ENCODE measurements around the gene SLC6A9. TPM values are rescaled to one million over a fixed set of nuclear protein-coding genes. Genes with fewer than 3 reads are reported as not detected.

SLC6A9 gene
- total RNA-seq, 2 experiments from 2014 or later: 8.2 to 21.8 TPM

DNA sequence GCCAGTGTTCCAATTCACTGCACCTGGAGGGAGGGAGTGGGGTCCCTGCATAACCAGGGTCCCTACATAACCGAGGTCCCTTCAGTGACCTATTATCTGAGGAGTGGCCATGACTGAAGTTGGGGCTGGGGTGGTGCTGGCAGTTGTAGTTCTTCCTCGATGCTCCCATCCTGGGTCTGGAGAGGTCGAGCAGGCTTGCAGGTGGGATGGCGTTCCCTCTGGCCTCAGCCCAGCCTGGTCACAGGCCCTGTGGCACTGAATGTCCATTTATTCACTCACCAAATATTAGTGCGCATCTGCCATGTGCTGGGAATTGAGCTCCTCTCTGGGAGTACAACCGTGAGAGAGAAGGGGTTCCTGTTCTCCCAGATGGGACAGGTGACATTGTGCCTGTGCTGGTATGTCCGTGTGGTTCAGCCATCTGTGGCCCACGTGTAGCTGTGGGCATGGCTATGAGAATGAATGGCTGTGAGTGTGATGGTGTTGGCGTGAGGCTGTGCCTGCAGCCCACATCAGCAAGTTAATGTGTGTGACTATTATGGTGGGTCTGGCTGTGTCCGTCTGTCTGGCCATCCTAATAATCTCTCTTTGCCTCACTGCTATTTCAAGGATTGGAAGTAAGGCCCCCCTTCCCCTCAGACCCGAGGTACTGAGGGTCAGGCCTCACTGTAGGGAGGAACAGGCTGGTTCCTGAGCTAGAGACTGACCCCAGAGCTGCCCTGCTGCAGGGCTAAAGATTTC, 3.9 kb upstream of the SLC6A9 start:
- H2AFZ ChIP-seq (ENCODE audit: low read length): no peak overlapping the region
- POLR2A ChIA-PET: interaction anchor here (0.5 to 0.6 kb wide), 2 partner anchors 29 to 89 kb away, joined by 3 read pairs; no protein-coding TSS in a partner anchor

DNA sequence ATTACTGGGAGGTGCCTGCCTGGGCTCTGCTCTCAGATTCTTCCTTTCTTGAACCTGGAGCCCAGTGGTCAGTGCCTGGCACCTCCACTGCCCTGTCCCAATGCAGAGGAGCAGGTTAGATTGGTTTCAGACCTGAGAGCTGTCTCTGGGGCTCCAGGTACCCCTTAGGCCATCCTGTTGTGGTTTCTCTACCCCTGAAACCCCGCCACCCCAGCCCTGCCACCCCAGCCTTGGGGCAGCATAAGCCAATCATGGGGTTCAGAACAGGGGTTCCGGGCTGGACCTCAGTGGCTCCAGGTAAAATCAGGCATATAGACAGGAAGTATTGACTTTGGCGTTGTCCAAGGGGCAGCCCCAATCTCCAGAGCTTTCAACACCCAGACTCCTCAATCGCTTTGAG, 3.2 kb upstream of the SLC6A9 start:
- Histone ChIP-seq H2AFZ (ENCODE audit: low read length) (no peak overlapping the region), H3K9me2 (ENCODE audit: insufficient read depth, low read length) (no peaks in the 10 kb centered on the region), H3K4me2 (ENCODE audit: low read length) (no peak overlapping the region), H3K4me1 (ENCODE audit: insufficient read depth, low read length, poor library complexity, severe bottlenecking) (peaks cover 19% of the 10 kb centered on the region), H3K79me2 (ENCODE audit: insufficient read depth, low read depth, low read length) (no peaks in the 10 kb centered on the region), H3K36me3 (ENCODE audit: insufficient read depth, low read length) (no peaks in the 10 kb centered on the region), H4K20me1 (ENCODE audit: insufficient read depth, low read length) (no peaks in the 10 kb centered on the region), H3K9me3 (ENCODE audit: low read length) (no peaks in the 10 kb centered on the region), H3K4me3 (ENCODE audit: low read depth, low read length, poor library complexity, severe bottlenecking) (no peak overlapping the region), H3K27ac (ENCODE audit: low read depth, low read length, poor library complexity, severe bottlenecking) (no peak overlapping the region)
- DNase-seq (ENCODE audit: low spot score): no peak
- BruUV-seq (replicated peaks): no TSS peak
- intact Hi-C loops (cut with micrococcal nuclease; ENCODE audit: unreplicated experiment): no loop called here
- ChIA-PET CTCF (ENCODE audit: unreplicated experiment) (no interaction called here), POLR2A (no interaction called here)
- TF ChIP-seq, protein P1, sequence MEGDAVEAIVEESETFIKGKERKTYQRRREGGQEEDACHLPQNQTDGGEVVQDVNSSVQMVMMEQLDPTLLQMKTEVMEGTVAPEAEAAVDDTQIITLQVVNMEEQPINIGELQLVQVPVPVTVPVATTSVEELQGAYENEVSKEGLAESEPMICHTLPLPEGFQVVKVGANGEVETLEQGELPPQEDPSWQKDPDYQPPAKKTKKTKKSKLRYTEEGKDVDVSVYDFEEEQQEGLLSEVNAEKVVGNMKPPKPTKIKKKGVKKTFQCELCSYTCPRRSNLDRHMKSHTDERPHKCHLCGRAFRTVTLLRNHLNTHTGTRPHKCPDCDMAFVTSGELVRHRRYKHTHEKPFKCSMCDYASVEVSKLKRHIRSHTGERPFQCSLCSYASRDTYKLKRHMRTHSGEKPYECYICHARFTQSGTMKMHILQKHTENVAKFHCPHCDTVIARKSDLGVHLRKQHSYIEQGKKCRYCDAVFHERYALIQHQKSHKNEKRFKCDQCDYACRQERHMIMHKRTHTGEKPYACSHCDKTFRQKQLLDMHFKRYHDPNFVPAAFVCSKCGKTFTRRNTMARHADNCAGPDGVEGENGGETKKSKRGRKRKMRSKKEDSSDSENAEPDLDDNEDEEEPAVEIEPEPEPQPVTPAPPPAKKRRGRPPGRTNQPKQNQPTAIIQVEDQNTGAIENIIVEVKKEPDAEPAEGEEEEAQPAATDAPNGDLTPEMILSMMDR (conservative IDR thresholded peaks at IDR 0.05; ENCODE audit: low read length): no peak
- no peak for TF ChIP-seq EZH2phosphoT487 (IDR thresholded peaks at IDR 0.05; ENCODE audit: borderline replicate concordance, low read depth, low read length)

More for the DNA sequence above, 3.9 kb upstream of the SLC6A9 start:
- DNase-seq (ENCODE audit: low spot score): no peak
- Histone ChIP-seq H4K20me1 (ENCODE audit: insufficient read depth, low read length) (no peaks in the 10 kb centered on the region), H3K9me2 (ENCODE audit: insufficient read depth, low read length) (no peaks in the 10 kb centered on the region), H3K4me3 (ENCODE audit: low read depth, low read length, poor library complexity, severe bottlenecking) (no peak overlapping the region), H3K79me2 (ENCODE audit: insufficient read depth, low read depth, low read length) (no peaks in the 10 kb centered on the region), H3K27ac (ENCODE audit: low read depth, low read length, poor library complexity, severe bottlenecking) (no peak overlapping the region), H3K9me3 (ENCODE audit: low read length) (no peaks in the 10 kb centered on the region), H3K4me1 (ENCODE audit: insufficient read depth, low read length, poor library complexity, severe bottlenecking) (peaks cover 17% of the 10 kb centered on the region), H3K36me3 (ENCODE audit: insufficient read depth, low read length) (no peaks in the 10 kb centered on the region), H3K4me2 (ENCODE audit: low read length) (no peak overlapping the region)
- TF ChIP-seq, protein P1 (conservative IDR thresholded peaks at IDR 0.05; ENCODE audit: low read length): no peak
- TF ChIP-seq EZH2phosphoT487 (IDR thresholded peaks at IDR 0.05; ENCODE audit: borderline replicate concordance, low read depth, low read length): no peak
- intact Hi-C loops (cut with micrococcal nuclease; ENCODE audit: unreplicated experiment): loop anchor here (5.0 kb wide), 2 partner anchors 273 to 508 kb away; no protein-coding TSS in a partner anchor
- no TSS peak for BruUV-seq (replicated peaks)
- CTCF ChIA-PET (ENCODE audit: unreplicated experiment): interaction anchor here (0.9 kb wide), 1 partner anchor 10 kb away, joined by 3 read pairs; no protein-coding TSS in a partner anchor

DNA sequence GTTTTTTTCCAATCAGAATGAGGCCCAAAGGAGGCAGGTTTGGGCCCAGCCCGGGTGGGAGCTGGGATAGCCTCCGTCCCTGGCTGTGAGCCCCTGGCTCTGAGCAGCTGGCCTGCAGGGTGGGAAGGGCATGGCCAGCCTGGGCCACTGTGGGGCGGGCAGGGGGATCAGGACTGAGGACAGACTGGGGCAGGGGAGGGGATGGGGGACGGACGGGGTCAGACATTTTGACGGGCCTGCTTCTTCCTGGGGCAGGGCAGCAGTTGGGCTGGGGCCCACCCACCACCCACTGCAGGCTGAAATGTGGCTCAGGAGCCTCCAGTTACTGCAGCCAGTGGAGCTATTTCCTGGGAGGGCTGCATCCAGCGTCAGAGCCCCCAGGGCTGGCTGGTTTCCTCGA, 2.5 kb upstream of the SLC6A9 start:
- no peaks in the 10 kb centered on the region for H3K79me2 ChIP-seq (ENCODE audit: insufficient read depth, low read depth, low read length)
- H3K4me1 ChIP-seq (ENCODE audit: insufficient read depth, low read length, poor library complexity, severe bottlenecking): peaks cover 26% of the 10 kb centered on the region
- no peaks in the 10 kb centered on the region for H3K9me2 ChIP-seq (ENCODE audit: insufficient read depth, low read length)
- no peak overlapping the region for H3K4me3 ChIP-seq (ENCODE audit: low read depth, low read length, poor library complexity, severe bottlenecking)
- no peak for DNase-seq (ENCODE audit: low spot score)
- BruUV-seq (replicated peaks): no TSS peak
- H3K36me3 ChIP-seq (ENCODE audit: insufficient read depth, low read length): no peaks in the 10 kb centered on the region
- no peaks in the 10 kb centered on the region for H4K20me1 ChIP-seq (ENCODE audit: insufficient read depth, low read length)
- ChIA-PET CTCF (ENCODE audit: unreplicated experiment) (no interaction called here), POLR2A (no interaction called here)
- H3K9me3 ChIP-seq (ENCODE audit: low read length): no peaks in the 10 kb centered on the region
- no peak overlapping the region for H3K4me2 ChIP-seq (ENCODE audit: low read length)
- no peak overlapping the region for H3K27ac ChIP-seq (ENCODE audit: low read depth, low read length, poor library complexity, severe bottlenecking)
- TF ChIP-seq EZH2phosphoT487 (IDR thresholded peaks at IDR 0.05; ENCODE audit: borderline replicate concordance, low read depth, low read length): no peak
- TF ChIP-seq, protein P1 (conservative IDR thresholded peaks at IDR 0.05; ENCODE audit: low read length): no peak
- intact Hi-C loops (cut with micrococcal nuclease; ENCODE audit: unreplicated experiment): no loop called here
- H2AFZ ChIP-seq (ENCODE audit: low read length): no peak overlapping the region
